CD4-positive, alpha-beta T cell treated with Interferon gamma for 1 hour (primary cell): ENCODE measurements around the gene AKR1B15.
"Not testable (repeated sequence)": the region's sequence is repeated elsewhere in the genome, so short reads cannot be mapped to it uniquely, and the experiment has no call there.

Experiments
- DNase-seq: peaks from one replicate; pipeline ENCODE4 v3.0.0-alpha.2; 2020

AKR1B15 gene

GRCh38 chr7:134533288-134533771 lies 15.6 kb upstream of the AKR1B15 start:
- no peak for DNase-seq

GRCh38 chr7:134534633-134535032 lies 14.3 kb upstream of the AKR1B15 start:
- no peak for DNase-seq

- no peak for DNase-seq
Observed at GRCh38 chr7:134535272-134535918, 13.5 kb upstream of the AKR1B15 start.

GRCh38 chr7:134535919-134536299 lies 13.0 kb upstream of the AKR1B15 start:
- no peak for DNase-seq

- not testable (repeated sequence) for DNase-seq
Observed at GRCh38 chr7:134536558-134536957, 12.4 kb upstream of the AKR1B15 start.

- not testable (repeated sequence) for DNase-seq
Observed at GRCh38 chr7:134537273-134537781, 11.6 kb upstream of the AKR1B15 start.

- DNase-seq = no peak
Observed at GRCh38 chr7:134539380-134540004, 9.4 kb upstream of the AKR1B15 start.

GRCh38 chr7:134541501-134542194 lies 7.3 kb upstream of the AKR1B15 start:
- DNase-seq = not testable (repeated sequence)

- DNase-seq = no peak
Observed at GRCh38 chr7:134542195-134542771, 6.6 kb upstream of the AKR1B15 start.

GRCh38 chr7:134545380-134545779 lies 3.5 kb upstream of the AKR1B15 start:
- no peak for DNase-seq

- no peak for DNase-seq
Observed at GRCh38 chr7:134545918-134546317, 3.0 kb upstream of the AKR1B15 start.

- no peak for DNase-seq
Observed at GRCh38 chr7:134546955-134547354, 2.0 kb upstream of the AKR1B15 start.

- peak; percentile 44 for DNase-seq
Observed at GRCh38 chr7:134547397-134548054, 1.4 kb upstream of the AKR1B15 start.

GRCh38 chr7:134549366-134549765 lies 456 bp downstream of the AKR1B15 start:
- no peak for DNase-seq

GRCh38 chr7:134552105-134552504 lies 3.2 kb downstream of the AKR1B15 start:
- no peak for DNase-seq

GRCh38 chr7:134553976-134554375 lies 5.1 kb downstream of the AKR1B15 start:
- no peak for DNase-seq

GRCh38 chr7:134554417-134554966 lies 5.6 kb downstream of the AKR1B15 start:
- no peak for DNase-seq

- no peak for DNase-seq
Observed at GRCh38 chr7:134557391-134557790, 8.5 kb downstream of the AKR1B15 start.

- DNase-seq = no peak
Observed at GRCh38 chr7:134558370-134558769, 9.5 kb downstream of the AKR1B15 start.

- DNase-seq = not testable (repeated sequence)
Observed at GRCh38 chr7:134561616-134562015, 12.7 kb downstream of the AKR1B15 start.

- peak; percentile 8 for DNase-seq
Observed at GRCh38 chr7:134562136-134562535, 13.2 kb downstream of the AKR1B15 start.

GRCh38 chr7:134563398-134563749 lies 14.5 kb downstream of the AKR1B15 start:
- DNase-seq = not testable (repeated sequence)
